ENCODE measurements around the gene ATP8B3. TPM values are rescaled to one million over a fixed set of nuclear protein-coding genes. Genes with fewer than 3 reads are reported as not detected.
A peak's percentile ranks its signal among the peaks of the same experiment; 100 is the strongest.

ATP8B3 gene
- total RNA-seq, 4 donors from 2014 or later: 0.35 to 4.5 (median 0.94) TPM; not detected in 1

DNA sequence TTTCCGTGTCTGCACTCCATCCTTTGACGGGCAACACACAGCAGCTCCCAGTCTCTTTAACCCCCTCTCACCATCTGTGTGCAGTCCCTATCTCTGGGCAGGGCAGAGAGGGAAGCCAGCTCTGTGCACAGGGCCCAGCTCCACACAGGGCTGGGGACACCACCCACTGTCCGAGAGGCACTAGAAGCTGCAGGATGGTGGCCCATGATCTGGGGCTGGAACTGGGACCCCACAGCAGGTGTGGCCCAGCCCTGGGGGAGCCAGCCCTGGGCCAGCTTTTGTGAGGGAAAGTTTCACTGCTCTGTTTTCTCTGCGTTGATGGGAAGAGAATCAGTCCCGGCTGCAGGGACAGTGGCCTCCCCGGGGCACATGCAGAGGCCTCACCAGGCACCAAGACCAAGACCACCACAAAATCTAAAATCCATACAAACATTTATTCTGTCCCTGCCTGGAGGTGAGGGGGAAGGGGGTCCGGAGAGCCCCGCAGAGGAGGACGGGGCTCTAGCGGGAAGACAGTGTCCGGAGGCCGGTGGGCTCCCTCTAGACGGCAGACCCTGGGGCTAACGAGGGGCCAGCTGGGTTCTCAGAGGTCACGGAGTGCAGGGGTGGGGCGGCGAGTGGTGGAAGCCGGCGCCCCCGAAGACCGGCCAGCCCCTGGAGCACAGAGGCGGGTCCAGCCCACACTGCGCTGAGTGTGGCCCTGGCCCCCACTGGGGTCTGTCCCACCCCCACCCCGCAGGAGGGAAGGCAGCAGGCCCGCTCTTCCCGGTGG lies 2.9 kb upstream of the ATP8B3 start:
- Histone ChIP-seq H3K27me3 (no peaks in the 10 kb centered on the region), H3K9me3 (no peaks in the 10 kb centered on the region), H3K36me3 (peaks cover 0 to 56% (median 0%) of the 10 kb centered on the region in 3 donors), H3K4me3 (no peak overlapping the region), H3K27ac (no peak overlapping the region), H3K4me1 (peaks cover 6 to 19% (median 13%) of the 10 kb centered on the region in 4 donors)
- TF ChIP-seq, protein P1, sequence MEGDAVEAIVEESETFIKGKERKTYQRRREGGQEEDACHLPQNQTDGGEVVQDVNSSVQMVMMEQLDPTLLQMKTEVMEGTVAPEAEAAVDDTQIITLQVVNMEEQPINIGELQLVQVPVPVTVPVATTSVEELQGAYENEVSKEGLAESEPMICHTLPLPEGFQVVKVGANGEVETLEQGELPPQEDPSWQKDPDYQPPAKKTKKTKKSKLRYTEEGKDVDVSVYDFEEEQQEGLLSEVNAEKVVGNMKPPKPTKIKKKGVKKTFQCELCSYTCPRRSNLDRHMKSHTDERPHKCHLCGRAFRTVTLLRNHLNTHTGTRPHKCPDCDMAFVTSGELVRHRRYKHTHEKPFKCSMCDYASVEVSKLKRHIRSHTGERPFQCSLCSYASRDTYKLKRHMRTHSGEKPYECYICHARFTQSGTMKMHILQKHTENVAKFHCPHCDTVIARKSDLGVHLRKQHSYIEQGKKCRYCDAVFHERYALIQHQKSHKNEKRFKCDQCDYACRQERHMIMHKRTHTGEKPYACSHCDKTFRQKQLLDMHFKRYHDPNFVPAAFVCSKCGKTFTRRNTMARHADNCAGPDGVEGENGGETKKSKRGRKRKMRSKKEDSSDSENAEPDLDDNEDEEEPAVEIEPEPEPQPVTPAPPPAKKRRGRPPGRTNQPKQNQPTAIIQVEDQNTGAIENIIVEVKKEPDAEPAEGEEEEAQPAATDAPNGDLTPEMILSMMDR (IDR thresholded peaks at IDR 0.05): no peak
- TF ChIP-seq POLR2A (IDR thresholded peaks at IDR 0.05): no peak
- no peak for DNase-seq

DNA sequence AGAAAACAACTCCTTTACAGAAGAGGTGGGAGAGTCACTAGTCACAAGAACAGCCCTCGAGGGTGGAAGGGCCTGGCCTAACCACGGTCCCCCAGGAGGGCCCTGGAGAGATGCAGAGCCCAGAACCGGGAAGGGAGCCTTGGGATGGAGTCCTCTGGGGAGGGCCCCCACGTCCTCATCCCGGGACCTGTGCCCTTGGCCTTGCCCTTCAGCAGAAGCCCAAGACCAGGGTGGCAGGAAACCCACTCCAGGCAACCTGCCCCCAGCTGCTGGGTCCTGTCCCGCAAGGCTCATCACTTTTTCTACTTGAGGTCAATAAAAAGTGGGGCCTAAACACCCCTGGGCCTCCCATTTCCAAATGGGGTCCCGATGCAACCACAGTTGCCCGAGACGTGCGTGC lies 2.3 kb upstream of the ATP8B3 start:
- peaks cover 6 to 19% (median 13%) of the 10 kb centered on the region in 4 donors for H3K4me1 ChIP-seq
- H3K27me3 ChIP-seq: no peaks in the 10 kb centered on the region
- DNase-seq: no peak
- no peak overlapping the region for H3K27ac ChIP-seq
- H3K36me3 ChIP-seq: peaks cover 0 to 49% (median 0%) of the 10 kb centered on the region in 3 donors
- H3K9me3 ChIP-seq: no peaks in the 10 kb centered on the region
- no peak overlapping the region for H3K4me3 ChIP-seq
- no peak for TF ChIP-seq POLR2A (IDR thresholded peaks at IDR 0.05)
- TF ChIP-seq, protein P1 (IDR thresholded peaks at IDR 0.05): no peak

GRCh38 chr19:1813192-1814182 lies 1.4 kb upstream of the ATP8B3 start:
- peak overlapping the region; percentile 60 to 79 (median 68) for H3K27ac ChIP-seq
- H3K4me1 ChIP-seq: peaks cover 6 to 19% (median 13%) of the 10 kb centered on the region in 4 donors
- DNase-seq: no peak
- peaks cover 0 to 40% (median 0%) of the 10 kb centered on the region in 3 donors for H3K36me3 ChIP-seq
- TF ChIP-seq, protein P1 (IDR thresholded peaks at IDR 0.05): no peak
- no peak for TF ChIP-seq POLR2A (IDR thresholded peaks at IDR 0.05)
- H3K27me3 ChIP-seq: no peaks in the 10 kb centered on the region
- H3K4me3 ChIP-seq: peak overlapping the region in 3 of 4 donors; percentile 57 to 63 (median 57)
- no peaks in the 10 kb centered on the region for H3K9me3 ChIP-seq

GRCh38 chr19:1812426-1813191 lies 533 bp upstream of the ATP8B3 start:
- Histone ChIP-seq H3K27me3 (no peaks in the 10 kb centered on the region), H3K9me3 (no peaks in the 10 kb centered on the region), H3K4me3 (peak overlapping the region; percentile 57 to 63 (median 58)), H3K4me1 (peaks cover 6 to 19% (median 13%) of the 10 kb centered on the region in 4 donors), H3K27ac (peak overlapping the region; percentile 60 to 79 (median 68)), H3K36me3 (peaks cover 0 to 32% (median 0%) of the 10 kb centered on the region in 3 donors)
- peak; percentile 94 to 98 (median 97) for DNase-seq
- no peak for TF ChIP-seq POLR2A (IDR thresholded peaks at IDR 0.05)
- TF ChIP-seq, protein P1 (IDR thresholded peaks at IDR 0.05): peak in 4 of 6 experiments; percentile 50 to 63 (median 62)

DNA sequence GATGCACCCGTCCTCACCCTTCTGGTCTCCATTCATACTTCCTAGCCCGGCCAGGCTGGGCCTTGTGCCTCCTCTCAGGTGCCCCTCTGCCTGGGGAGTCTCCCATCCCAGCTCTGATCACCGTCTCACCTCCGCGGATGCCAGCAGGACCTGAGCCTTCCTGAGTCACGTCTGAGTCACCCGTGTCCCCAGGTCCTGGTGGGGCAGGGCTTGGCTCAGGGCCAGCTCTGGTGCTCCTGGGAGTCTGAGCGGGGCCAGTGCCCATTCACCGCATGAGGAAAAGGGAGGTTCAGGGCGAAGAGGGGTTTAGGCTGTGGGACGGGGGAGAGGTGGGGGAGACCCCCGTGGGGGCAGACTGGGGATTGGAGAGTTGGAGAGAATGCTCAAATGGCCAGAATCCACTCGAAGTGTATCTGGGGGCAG lies 593 bp downstream of the ATP8B3 start:
- no peaks in the 10 kb centered on the region for H3K27me3 ChIP-seq
- peak; percentile 29 to 92 (median 89) for DNase-seq
- H3K9me3 ChIP-seq: no peaks in the 10 kb centered on the region
- peak overlapping the region; percentile 23 to 79 (median 68) for H3K27ac ChIP-seq
- peaks cover 6 to 19% (median 13%) of the 10 kb centered on the region in 4 donors for H3K4me1 ChIP-seq
- peaks cover 0 to 20% (median 0%) of the 10 kb centered on the region in 3 donors for H3K36me3 ChIP-seq
- H3K4me3 ChIP-seq: peak overlapping the region; percentile 57 to 63 (median 58)
- TF ChIP-seq POLR2A (IDR thresholded peaks at IDR 0.05): no peak
- TF ChIP-seq, protein P1 (IDR thresholded peaks at IDR 0.05): no peak

Measured in Peyer's patch (tissue), 4 donors.